ENCODE results near the gene TADA1.

Gene TADA1

DNA sequence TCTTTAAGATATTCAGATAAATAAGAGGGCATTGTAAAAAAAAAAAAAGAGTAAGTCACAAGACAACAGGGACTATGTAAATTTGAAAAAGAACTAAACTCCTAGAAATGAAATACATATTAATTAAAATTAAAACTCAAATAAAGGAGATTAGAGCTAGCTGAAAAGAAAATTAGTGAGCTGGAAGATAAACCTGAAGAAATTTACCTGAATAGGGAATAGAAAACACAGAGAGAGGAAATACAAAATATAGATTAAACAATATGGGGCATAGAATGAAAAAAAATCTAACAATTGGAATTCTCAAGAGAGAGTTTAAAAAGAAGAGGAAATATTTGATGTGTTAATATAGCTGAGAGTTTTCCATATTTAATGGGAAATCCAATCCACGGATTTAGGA, 35.6 kb upstream of the TADA1 start:
- Histone ChIP-seq H3K79me2 (ENCODE audit: low read length) (no peaks in the 10 kb centered on the region), H3K27ac (ENCODE audit: low read length) (no peak overlapping the region), H3K9me3 (replicated peaks; ENCODE audit: insufficient read depth, low read length) (no peaks in the 10 kb centered on the region), H3K4me3 (ENCODE audit: low read length) (no peak overlapping the region), H3F3A (ENCODE audit: insufficient read depth, low read length) (no peaks in the 10 kb centered on the region), H3K36me3 (replicated peaks; ENCODE audit: insufficient read depth, low read length) (no peaks in the 10 kb centered on the region), H3K9me2 (replicated peaks; ENCODE audit: insufficient read depth, low read length) (no peaks in the 10 kb centered on the region), H3K4me2 (ENCODE audit: low read depth, low read length) (no peak overlapping the region), H3K27me3 (replicated peaks; ENCODE audit: insufficient read depth, low read length) (no peaks in the 10 kb centered on the region), H3K4me1 (ENCODE audit: low read length) (peaks cover 12% of the 10 kb centered on the region), H4K20me1 (ENCODE audit: insufficient read depth, low read length) (no peaks in the 10 kb centered on the region), H2AFZ (ENCODE audit: low read length) (no peak overlapping the region), H3K9ac (ENCODE audit: low read length) (no peak overlapping the region)
- no peak for DNase-seq
- no peak for TF ChIP-seq EZH2 (optimal IDR thresholded peaks at IDR 0.05; ENCODE audit: low read depth, low read length)
- no peak for TF ChIP-seq EZH2phosphoT487 (IDR thresholded peaks at IDR 0.05; ENCODE audit: low read length)

DNA sequence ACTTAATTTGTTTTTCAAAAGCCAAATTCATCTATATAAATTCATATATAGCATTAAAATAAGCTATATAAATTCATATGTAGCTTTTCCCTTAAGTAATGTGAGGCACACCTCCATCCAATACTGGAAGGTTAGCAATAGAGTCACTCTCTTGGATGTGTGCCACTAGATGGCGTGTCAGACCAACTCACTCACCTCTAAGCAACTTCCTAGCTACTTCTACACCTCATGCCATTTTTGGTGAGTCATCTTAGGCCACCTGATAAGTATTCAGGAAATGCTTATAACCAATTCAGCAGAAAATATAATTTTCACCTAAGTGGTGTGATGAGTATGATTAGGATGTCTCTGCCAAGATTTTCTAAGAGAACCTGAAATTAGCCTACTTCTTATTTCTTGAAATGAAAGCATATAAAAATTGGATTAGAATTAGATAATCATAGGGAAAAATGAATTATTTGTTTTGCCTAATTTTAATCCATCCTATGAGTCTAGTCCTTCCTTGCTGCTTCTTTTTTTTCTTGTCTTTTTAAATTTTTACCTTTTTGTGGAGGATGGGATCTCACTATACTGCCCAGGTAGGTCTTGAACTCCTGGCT, 34.4 kb upstream of the TADA1 start:
- Histone ChIP-seq H3K9me3 (replicated peaks; ENCODE audit: insufficient read depth, low read length) (no peaks in the 10 kb centered on the region), H3K79me2 (ENCODE audit: low read length) (no peaks in the 10 kb centered on the region), H3K4me2 (ENCODE audit: low read depth, low read length) (0 out of 2 replicates have a peak overlapping the region, but pooled peaks have one; percentile 2), H3K4me1 (ENCODE audit: low read length) (peaks cover 12% of the 10 kb centered on the region), H3K9ac (ENCODE audit: low read length) (no peak overlapping the region), H3K9me2 (replicated peaks; ENCODE audit: insufficient read depth, low read length) (no peaks in the 10 kb centered on the region), H3K4me3 (ENCODE audit: low read length) (no peak overlapping the region), H4K20me1 (ENCODE audit: insufficient read depth, low read length) (no peaks in the 10 kb centered on the region), H3K27me3 (replicated peaks; ENCODE audit: insufficient read depth, low read length) (no peaks in the 10 kb centered on the region), H3F3A (ENCODE audit: insufficient read depth, low read length) (no peaks in the 10 kb centered on the region), H3K27ac (ENCODE audit: low read length) (no peak overlapping the region), H2AFZ (ENCODE audit: low read length) (peak overlapping the region; percentile 3; the same call in 1 of the 2 replicates), H3K36me3 (replicated peaks; ENCODE audit: insufficient read depth, low read length) (no peaks in the 10 kb centered on the region)
- peak; percentile 97 for DNase-seq
- TF ChIP-seq EZH2phosphoT487 (IDR thresholded peaks at IDR 0.05; ENCODE audit: low read length) (no peak), EZH2 (optimal IDR thresholded peaks at IDR 0.05; ENCODE audit: low read depth, low read length) (no peak)
- TF ChIP-seq, protein P1, sequence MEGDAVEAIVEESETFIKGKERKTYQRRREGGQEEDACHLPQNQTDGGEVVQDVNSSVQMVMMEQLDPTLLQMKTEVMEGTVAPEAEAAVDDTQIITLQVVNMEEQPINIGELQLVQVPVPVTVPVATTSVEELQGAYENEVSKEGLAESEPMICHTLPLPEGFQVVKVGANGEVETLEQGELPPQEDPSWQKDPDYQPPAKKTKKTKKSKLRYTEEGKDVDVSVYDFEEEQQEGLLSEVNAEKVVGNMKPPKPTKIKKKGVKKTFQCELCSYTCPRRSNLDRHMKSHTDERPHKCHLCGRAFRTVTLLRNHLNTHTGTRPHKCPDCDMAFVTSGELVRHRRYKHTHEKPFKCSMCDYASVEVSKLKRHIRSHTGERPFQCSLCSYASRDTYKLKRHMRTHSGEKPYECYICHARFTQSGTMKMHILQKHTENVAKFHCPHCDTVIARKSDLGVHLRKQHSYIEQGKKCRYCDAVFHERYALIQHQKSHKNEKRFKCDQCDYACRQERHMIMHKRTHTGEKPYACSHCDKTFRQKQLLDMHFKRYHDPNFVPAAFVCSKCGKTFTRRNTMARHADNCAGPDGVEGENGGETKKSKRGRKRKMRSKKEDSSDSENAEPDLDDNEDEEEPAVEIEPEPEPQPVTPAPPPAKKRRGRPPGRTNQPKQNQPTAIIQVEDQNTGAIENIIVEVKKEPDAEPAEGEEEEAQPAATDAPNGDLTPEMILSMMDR (IDR thresholded peaks at IDR 0.05; ENCODE audit: low read length) = peak; percentile 94

DNA sequence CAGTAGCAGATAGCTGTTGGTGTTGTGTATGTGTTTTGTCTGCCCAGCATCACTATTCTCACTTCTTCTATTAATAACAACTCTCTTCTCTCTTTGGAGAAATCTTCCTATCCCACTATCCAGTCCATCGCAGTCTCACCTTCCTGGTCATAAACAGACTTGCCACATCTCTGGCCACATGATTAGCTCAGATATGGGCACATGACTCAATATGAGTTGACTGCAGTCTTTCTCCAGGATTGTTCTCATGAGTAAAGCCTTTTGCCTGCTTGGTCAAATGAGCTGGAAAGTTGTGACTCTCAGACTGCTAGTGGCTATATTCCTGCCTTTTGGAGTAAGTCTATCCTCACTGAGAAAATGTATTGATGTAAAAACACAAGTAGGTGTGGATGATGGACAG, 32.9 kb upstream of the TADA1 start:
- no peaks in the 10 kb centered on the region for H3K9me3 ChIP-seq (replicated peaks; ENCODE audit: insufficient read depth, low read length)
- no peak overlapping the region for H3K9ac ChIP-seq (ENCODE audit: low read length)
- H3K4me3 ChIP-seq (ENCODE audit: low read length) = no peak overlapping the region
- DNase-seq = no peak
- H3F3A ChIP-seq (ENCODE audit: insufficient read depth, low read length) = no peaks in the 10 kb centered on the region
- H3K4me1 ChIP-seq (ENCODE audit: low read length) = peaks cover 12% of the 10 kb centered on the region
- H3K4me2 ChIP-seq (ENCODE audit: low read depth, low read length) = no peak overlapping the region
- H3K9me2 ChIP-seq (replicated peaks; ENCODE audit: insufficient read depth, low read length) = no peaks in the 10 kb centered on the region
- H3K27ac ChIP-seq (ENCODE audit: low read length) = no peak overlapping the region
- no peaks in the 10 kb centered on the region for H3K36me3 ChIP-seq (replicated peaks; ENCODE audit: insufficient read depth, low read length)
- H2AFZ ChIP-seq (ENCODE audit: low read length) = no peak overlapping the region
- no peak for TF ChIP-seq EZH2phosphoT487 (IDR thresholded peaks at IDR 0.05; ENCODE audit: low read length)
- H3K27me3 ChIP-seq (replicated peaks; ENCODE audit: insufficient read depth, low read length) = no peaks in the 10 kb centered on the region
- no peaks in the 10 kb centered on the region for H3K79me2 ChIP-seq (ENCODE audit: low read length)
- no peaks in the 10 kb centered on the region for H4K20me1 ChIP-seq (ENCODE audit: insufficient read depth, low read length)

DNA sequence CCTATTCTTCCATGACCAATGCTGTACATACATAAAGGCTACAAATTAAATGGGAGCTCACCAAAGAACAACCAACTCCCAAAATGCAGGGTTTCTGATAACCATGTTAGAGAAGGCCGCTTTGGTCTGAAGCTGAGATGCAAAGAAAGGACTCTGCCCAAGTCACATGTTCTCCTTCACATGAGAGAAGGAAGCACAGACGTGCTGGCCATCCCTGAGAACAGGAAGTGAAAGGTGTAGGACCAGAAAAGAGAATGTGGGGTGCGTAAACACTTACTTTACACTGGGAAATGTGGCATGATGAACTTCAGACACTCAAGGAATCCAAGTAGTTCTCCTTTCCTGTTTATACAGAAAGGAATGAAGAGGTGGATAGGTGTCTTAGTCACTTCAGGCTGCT, 31.7 kb upstream of the TADA1 start:
- H3K27ac ChIP-seq (ENCODE audit: low read length) = no peak overlapping the region
- no peaks in the 10 kb centered on the region for H3K9me3 ChIP-seq (replicated peaks; ENCODE audit: insufficient read depth, low read length)
- 0 out of 2 replicates have a peak overlapping the region, but pooled peaks have one; percentile 10 for H3K4me2 ChIP-seq (ENCODE audit: low read depth, low read length)
- no peak overlapping the region for H3K9ac ChIP-seq (ENCODE audit: low read length)
- no peaks in the 10 kb centered on the region for H3F3A ChIP-seq (ENCODE audit: insufficient read depth, low read length)
- peak; percentile 47 for DNase-seq
- TF ChIP-seq EZH2phosphoT487 (IDR thresholded peaks at IDR 0.05; ENCODE audit: low read length) (no peak), EZH2 (optimal IDR thresholded peaks at IDR 0.05; ENCODE audit: low read depth, low read length) (no peak)
- TF ChIP-seq, protein P1 (IDR thresholded peaks at IDR 0.05; ENCODE audit: low read length) = no peak
- no peaks in the 10 kb centered on the region for H3K27me3 ChIP-seq (replicated peaks; ENCODE audit: insufficient read depth, low read length)
- H3K36me3 ChIP-seq (replicated peaks; ENCODE audit: insufficient read depth, low read length) = no peaks in the 10 kb centered on the region
- H2AFZ ChIP-seq (ENCODE audit: low read length) = peak overlapping the region; percentile 56
- no peak overlapping the region for H3K4me3 ChIP-seq (ENCODE audit: low read length)
- no peaks in the 10 kb centered on the region for H4K20me1 ChIP-seq (ENCODE audit: insufficient read depth, low read length)
- no peaks in the 10 kb centered on the region for H3K79me2 ChIP-seq (ENCODE audit: low read length)
- H3K4me1 ChIP-seq (ENCODE audit: low read length) = peaks cover 12% of the 10 kb centered on the region
- no peaks in the 10 kb centered on the region for H3K9me2 ChIP-seq (replicated peaks; ENCODE audit: insufficient read depth, low read length)

Data from MM.1S (cell line).